Measurements from ENCODE around the gene FAM20C.
"Not testable (repeated sequence)": the region's sequence is repeated elsewhere in the genome, so short reads cannot be mapped to it uniquely, and the experiment has no call there.

The FAM20C gene

DNA sequence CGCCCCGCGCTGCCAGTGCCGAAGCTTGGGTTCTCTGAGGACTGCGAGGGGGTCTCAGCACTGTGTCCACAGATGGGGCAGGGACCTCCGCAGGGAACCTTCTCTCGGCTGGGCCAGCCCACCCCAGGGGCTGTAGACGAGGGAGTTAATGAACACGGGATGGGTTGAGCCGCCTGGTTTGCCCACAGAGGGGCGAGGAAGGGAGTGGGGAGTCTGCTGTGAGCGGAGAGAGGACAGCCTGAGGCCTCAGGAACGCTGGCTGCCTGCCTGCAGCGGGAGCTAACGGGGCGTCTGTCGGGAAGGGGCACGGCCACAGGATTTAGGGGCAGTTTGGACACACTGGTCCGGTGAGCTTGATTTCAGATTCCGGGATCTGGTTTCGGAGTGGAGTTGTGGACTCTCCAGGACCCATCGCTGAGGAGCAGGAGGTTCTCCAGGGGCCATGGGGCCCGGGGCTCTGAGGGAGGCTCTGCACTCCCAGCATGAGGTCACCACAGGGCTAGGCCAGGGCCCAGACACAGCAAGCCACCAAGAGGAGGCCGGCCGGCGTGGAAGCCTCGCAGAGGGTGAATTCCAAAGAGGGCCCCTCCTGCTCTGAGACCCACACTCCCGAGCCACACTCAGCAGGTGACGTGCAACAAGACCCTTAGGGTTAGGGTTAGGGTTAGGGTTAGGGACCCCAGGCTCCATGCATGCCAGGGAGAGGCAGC is 19.0 kb upstream of the FAM20C start:
- no peak for DNase-seq (ENCODE audit: low read depth in 2 of 2)

DNA sequence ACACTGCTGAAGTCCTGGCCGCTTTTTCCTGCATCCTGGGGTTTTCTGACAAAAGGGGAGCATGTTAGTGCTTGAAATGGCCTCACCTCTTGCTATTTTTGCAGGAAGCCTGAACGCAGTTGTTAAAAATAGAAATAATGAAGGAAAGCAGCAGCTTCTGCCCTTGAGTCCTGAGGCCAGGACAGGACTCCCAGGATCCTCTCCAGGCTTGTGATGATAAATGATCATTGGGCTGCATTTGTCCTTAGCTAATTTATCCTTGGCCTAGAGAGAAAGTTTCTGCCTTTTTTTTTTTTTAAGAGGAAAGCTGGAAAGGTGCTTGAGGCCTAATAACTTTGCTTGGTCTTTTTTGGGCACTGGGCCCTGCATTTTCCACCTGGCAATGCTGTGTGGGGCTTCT is 17.7 kb upstream of the FAM20C start:
- no peak for DNase-seq (ENCODE audit: low read depth in 2 of 2)

DNA sequence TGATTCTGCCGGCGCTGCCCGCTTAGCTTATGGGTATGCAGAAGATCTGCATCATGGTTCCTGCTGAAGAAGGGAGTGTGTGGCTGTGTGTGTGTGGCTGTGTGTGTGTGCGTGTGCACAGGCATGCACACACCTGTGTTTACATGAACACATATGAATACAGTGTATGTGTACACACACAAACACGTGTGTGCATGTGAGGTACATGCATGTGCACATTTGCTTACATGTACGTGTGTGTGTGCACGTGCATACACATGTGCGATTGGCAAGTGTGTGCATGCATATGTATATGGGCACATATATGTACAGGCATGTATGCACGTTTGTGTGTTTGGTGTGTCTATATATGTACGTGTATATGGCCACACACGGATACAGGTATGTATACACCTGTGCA is 16.4 kb upstream of the FAM20C start:
- DNase-seq (ENCODE audit: low read depth in 2 of 2): no peak

GRCh38 chr7:176381-176780 is 16.0 kb upstream of the FAM20C start:
- DNase-seq (ENCODE audit: low read depth in 2 of 2): no peak

- DNase-seq (ENCODE audit: low read depth in 2 of 2): no peak
These were observed 15.4 kb upstream of the FAM20C start for GRCh38 chr7:176786-177459.

GRCh38 chr7:178444-178843 is 13.9 kb upstream of the FAM20C start:
- no peak for DNase-seq (ENCODE audit: low read depth in 2 of 2)

DNA sequence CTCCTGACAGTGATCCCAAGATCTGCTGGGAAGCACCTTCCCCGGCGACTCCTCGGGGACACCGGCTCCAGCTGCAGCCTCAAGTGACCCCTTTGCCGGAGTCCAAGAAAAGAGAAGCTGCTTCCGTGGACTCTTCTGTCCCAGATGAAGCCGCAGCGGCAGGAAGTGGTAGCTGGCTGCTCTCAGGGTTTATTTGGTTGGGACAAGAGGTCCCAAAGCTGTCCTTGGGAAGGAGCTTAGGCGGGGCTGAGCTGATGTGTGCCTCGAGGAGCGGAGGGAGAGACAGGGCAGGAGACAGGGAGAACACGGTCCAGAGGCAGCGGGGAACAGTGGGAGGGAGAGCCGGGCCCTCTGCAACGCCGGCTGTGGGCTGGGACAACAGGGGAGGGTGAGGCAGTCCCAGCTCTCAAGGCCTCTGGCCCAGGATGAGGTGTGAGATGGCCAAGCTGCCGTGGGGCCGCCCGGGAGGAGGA is 13.1 kb upstream of the FAM20C start:
- no peak for DNase-seq (ENCODE audit: low read depth in 2 of 2)

- no peak for DNase-seq (ENCODE audit: low read depth in 2 of 2)
These were observed 12.2 kb upstream of the FAM20C start for GRCh38 chr7:179948-180694.

DNA sequence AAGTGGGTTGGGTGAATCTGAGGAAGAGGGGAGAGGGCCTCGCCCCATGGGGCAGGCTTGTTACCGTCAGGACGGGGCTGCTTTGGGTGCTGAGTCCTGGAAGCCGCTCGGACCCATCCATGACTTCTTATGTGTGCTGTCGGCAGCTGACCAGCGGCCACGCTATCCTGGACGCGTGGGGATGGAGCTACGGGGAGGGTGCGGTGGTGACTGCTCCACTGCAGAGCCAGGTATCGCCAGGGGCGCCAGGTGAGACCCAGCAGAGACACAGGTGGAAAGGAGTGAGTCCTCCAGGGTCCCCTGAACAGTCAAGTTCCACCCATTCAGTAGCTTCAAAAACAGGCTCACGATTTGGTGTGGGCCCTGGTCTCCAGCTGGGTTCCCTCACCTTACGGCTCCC is 10.6 kb upstream of the FAM20C start:
- no peak for DNase-seq (ENCODE audit: low read depth in 2 of 2)

DNA sequence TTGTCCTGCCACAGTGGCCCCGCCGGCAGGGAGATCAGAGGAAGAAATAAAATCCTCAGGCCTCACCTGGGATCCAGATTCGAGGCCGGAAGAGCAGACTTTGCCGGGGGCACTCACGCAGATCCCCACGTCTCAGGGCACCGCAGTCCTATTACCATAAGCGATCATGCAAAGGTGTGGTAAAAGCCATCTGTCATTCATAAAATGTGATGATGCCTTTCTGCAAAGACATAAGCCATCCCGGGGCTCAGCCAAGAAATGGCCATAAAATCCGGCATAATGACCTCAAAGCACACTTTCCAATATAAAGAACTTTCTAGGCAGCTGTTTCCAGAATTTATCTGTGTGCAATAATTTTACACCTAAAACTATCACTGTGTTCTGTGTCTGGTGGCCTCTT is 9.9 kb upstream of the FAM20C start:
- DNase-seq (ENCODE audit: low read depth in 2 of 2): not testable (repeated sequence)

DNA sequence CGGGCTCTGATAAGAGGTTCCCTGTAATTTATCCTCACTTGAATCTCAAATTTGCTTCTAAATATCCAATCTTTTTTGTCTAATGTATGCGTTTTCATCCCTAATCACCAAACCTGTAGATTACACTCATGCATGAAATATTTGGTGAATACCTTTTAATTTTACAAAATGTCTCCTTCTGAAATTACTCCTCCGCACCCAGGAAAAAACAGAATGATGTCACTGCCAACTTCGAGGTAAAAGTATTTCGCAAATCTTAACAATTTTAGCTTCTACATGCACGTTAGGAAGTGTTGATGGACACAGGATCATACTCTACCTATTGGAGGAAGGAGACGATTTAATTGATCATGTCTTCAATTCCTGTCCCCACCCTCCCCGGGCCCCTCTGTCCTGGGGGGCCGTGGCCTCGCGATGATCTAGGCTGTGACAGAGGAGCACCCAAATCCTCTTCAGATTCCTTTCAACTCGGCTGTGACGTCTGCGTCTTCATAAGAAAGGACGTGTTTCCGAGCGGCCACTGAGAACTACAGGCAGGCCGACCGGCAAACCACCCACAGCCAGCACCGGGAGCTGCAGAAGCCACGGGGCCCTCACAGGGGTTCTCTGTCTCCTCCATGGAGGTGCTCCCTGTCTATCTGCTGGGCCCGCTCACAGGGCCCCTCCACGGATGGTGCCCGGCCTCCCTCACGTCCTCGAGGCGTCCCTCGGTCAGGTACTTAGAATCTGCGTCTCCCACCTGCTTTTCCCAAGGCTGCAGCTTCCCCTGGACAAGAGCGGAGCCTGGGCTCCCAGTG is 8.7 kb upstream of the FAM20C start:
- DNase-seq (ENCODE audit: low read depth in 2 of 2): no peak

- no peak for DNase-seq (ENCODE audit: low read depth in 2 of 2)
These were observed 7.8 kb upstream of the FAM20C start for GRCh38 chr7:184294-185264.

DNA sequence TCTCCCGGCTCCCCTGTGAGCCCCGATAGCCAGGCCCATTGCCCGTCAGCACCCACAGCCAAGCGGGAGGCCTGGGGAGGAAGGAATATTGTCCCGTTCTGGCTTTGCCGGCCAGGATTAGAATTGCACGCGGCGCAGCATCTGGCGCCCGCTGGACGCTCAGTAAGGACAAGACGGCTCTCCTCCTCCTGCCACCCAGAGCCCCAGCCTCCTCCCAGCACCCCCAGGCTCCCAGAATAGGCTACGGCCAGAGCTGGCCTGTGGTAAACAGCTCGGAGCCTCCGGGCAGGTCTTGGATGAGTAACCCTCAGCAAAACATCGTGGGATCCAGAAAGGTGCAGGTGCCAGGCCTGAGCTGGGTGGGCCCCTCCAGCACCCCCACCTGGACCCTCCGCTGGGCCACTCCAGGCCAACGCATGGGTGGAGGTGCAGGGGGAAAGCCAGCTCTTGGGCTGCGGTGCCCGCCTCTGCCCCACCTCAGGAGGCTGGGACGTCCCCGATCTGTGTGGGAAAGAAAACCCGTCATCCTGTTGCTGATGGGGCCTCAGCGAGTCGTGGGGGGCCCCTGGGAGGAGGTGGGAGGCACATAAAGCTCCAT is 5.8 kb upstream of the FAM20C start:
- no peak for DNase-seq (ENCODE audit: low read depth in 2 of 2)

GRCh38 chr7:187227-187927 is 5.0 kb upstream of the FAM20C start:
- no peak for DNase-seq (ENCODE audit: low read depth in 2 of 2)

DNA sequence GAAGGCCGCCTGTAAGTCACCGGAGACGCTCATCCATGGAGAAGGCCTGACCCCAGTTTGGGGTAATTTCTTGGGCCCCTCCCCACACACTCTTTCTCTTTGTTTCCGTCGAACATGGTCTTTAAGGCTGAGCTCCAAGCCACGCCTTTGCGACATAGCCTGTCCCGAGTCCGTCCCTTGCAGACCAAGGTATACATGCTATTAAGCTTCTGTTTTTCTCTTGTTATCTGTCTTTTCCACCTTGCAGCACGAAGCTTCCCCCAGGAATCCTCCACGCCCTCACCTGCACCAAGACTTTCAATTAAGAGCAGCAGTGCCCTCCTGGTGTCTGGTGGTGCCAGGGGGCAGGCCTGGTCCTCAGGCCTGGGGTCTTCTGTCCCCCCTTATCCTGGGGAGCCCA is 4.2 kb upstream of the FAM20C start:
- DNase-seq (ENCODE audit: low read depth in 2 of 2): no peak

- DNase-seq (ENCODE audit: low read depth in 2 of 2): no peak
These were observed 3.5 kb upstream of the FAM20C start for GRCh38 chr7:188727-189500.

- DNase-seq (ENCODE audit: low read depth in 2 of 2): no peak
These were observed 2.7 kb upstream of the FAM20C start for GRCh38 chr7:189719-190118.

- DNase-seq (ENCODE audit: low read depth in 2 of 2): no peak
These were observed 2.2 kb upstream of the FAM20C start for GRCh38 chr7:190196-190595.
